Smooth muscle cell (in vitro differentiated cells): Measurements from ENCODE around the gene PLPPR3. TPM values are rescaled to one million over a fixed set of nuclear protein-coding genes. Genes with fewer than 3 reads are reported as not detected.

Source experiments
- DNase-seq: peaks from one replicate; lab custom pipeline; 2025; ENCODE audit not compliant: unreplicated experiment; lab: John Stamatoyannopoulos, UW
- H2AFZ ChIP-seq: fragments of 200-600 bp; sonication (generic); 2 replicates; pipeline ENCODE4 v1.6.0; 2016; ENCODE audit warnings: antibody characterized with exemption, low read depth, mild to moderate bottlenecking
- H3F3A ChIP-seq: fragments of 200-600 bp; sonication (generic); 2 replicates; pipeline ENCODE4 v1.6.0; 2017; ENCODE audit warnings: antibody characterized with exemption, low read depth
- H3K27ac ChIP-seq: fragments of 200-600 bp; sonication (generic); 2 replicates; pipeline ENCODE4 v1.5.1; 2016; ENCODE audit warnings: low read depth, mild to moderate bottlenecking
- H3K27me3 ChIP-seq: fragments of 200-600 bp; sonication (generic); 2 replicates; pipeline ENCODE4 v1.6.1; 2016; ENCODE audit warnings: low read depth, mild to moderate bottlenecking
- H3K36me3 ChIP-seq: fragments of 200-600 bp; sonication (generic); 2 replicates; pipeline ENCODE4 v1.5.1; 2016; ENCODE audit warnings: low read depth
- H3K4me1 ChIP-seq: fragments of 200-600 bp; sonication (generic); 2 replicates; pipeline ENCODE4 v1.5.1; 2016; ENCODE audit warnings: low read depth
- H3K4me2 ChIP-seq: fragments of 200-600 bp; sonication (generic); 2 replicates; pipeline ENCODE4 v1.6.0; 2016; ENCODE audit warnings: mild to moderate bottlenecking
- H3K4me3 ChIP-seq: fragments of 200-600 bp; sonication (generic); 2 replicates; pipeline ENCODE4 v1.5.1; 2016; ENCODE audit warnings: mild to moderate bottlenecking
- H3K79me2 ChIP-seq: fragments of 200-600 bp; sonication (generic); 2 replicates; pipeline ENCODE4 v1.6.0; 2016; ENCODE audit warnings: low read depth, mild to moderate bottlenecking
- H3K9ac ChIP-seq: fragments of 200-600 bp; sonication (generic); 2 replicates; pipeline ENCODE4 v1.6.0; 2016; ENCODE audit warnings: low read depth
- H3K9me3 ChIP-seq: fragments of 200-600 bp; sonication (generic); replicated peaks from 2 replicates; pipeline ENCODE4 v1.5.1; 2016; ENCODE audit warnings: low read depth
- H4K20me1 ChIP-seq: fragments of 200-600 bp; sonication (generic); 2 replicates; pipeline ENCODE4 v1.6.0; 2016; ENCODE audit warnings: low read depth
- CTCF ChIP-seq: fragments of 200-600 bp; sonication (generic); IDR thresholded peaks from 2 replicates; pipeline ENCODE4 v1.5.1; 2017; ENCODE audit warnings: borderline replicate concordance, mild to moderate bottlenecking, antibody characterized with exemption; ENCODE audit not compliant: insufficient read depth, poor library complexity, severe bottlenecking
- WGBS: methylation state at CpG from one replicate; pipeline ENCODE4 v1.1.7; 2016; ENCODE audit warnings: low lambda C conversion rate; 5-methylcytosine and 5-hydroxymethylcytosine counted together
- polyA plus RNA-seq: library from polyadenylated mRNA; unstranded; fragments of >200 nt; fragmentation: Nextera tagmentation; extraction: Ambion mirVana; gene quantifications from 2 replicates; pipeline ENCODE4 v1.2.1, GENCODE V29; 2016
- total RNA-seq: library from RNA; depleted of rRNA; stranded (reverse); fragments of >200 nt; gene quantifications from 2 replicates; pipeline ENCODE4 v1.2.3, GENCODE V29; 2014

PLPPR3 gene
- total and polyA plus RNA-seq, 2 experiments from 2014 or later = 6.5 to 13.7 TPM

DNA sequence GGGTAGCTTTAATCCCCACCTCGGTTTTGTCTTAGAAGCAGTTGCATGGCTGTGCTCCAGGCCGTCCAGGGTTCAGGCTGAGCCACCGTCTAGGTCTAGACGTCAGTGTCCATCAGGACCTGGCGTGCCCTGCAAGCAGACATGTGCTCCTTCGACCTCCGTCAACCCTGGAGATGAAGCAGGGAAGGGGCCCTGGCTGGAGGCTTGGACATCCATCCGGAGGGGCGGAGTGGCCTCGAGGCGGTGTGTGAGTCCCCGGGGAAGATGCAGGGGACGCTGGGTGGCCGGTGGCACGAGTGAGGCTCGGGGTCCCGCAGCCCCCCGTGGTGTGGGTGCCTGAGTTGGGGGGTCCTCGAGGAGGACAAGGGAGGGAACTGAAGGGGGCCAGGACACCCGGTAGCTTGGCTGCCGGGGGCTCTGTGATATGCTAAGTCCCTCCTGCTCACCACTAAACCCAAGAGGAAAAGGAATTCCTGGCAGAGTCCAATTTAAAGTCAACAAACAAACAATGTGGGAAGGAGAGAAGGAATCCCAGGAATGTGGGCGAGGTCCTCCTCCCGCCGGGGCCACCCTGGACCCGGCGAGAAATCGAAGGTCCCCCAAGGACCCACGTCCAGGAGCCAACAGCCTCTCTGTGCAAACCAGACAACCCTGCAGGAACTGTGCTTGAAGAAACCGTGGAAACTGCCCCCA is 39.4 kb downstream of the PLPPR3 start:
- no peaks in the 10 kb centered on the region for H4K20me1 ChIP-seq
- H3F3A ChIP-seq = no peaks in the 10 kb centered on the region
- H3K4me1 ChIP-seq = peaks cover 15% of the 10 kb centered on the region
- H3K36me3 ChIP-seq = no peaks in the 10 kb centered on the region
- no peak overlapping the region for H3K27ac ChIP-seq
- DNase-seq = no peak
- WGBS = 17% methylated on average over 29 of the region's 29 CpGs
- peak overlapping the region; percentile 42 for H3K4me3 ChIP-seq
- H3K27me3 ChIP-seq = no peaks in the 10 kb centered on the region
- H3K9ac ChIP-seq = peak overlapping the region; percentile 19
- peak overlapping the region; percentile 86 for H2AFZ ChIP-seq
- H3K9me3 ChIP-seq = no peaks in the 10 kb centered on the region
- peak overlapping the region; percentile 82 for H3K4me2 ChIP-seq
- no peaks in the 10 kb centered on the region for H3K79me2 ChIP-seq
- TF ChIP-seq CTCF = no peak

- Histone ChIP-seq H3K9ac (no peak overlapping the region), H3K4me1 (peaks cover 15% of the 10 kb centered on the region), H3K4me3 (peak overlapping the region; percentile 42), H3K4me2 (peak overlapping the region; percentile 82), H2AFZ (no peak overlapping the region), H3K27me3 (no peaks in the 10 kb centered on the region), H4K20me1 (no peaks in the 10 kb centered on the region), H3F3A (no peaks in the 10 kb centered on the region), H3K36me3 (no peaks in the 10 kb centered on the region), H3K9me3 (no peaks in the 10 kb centered on the region), H3K79me2 (no peaks in the 10 kb centered on the region), H3K27ac (no peak overlapping the region)
- WGBS = 91% methylated on average over 17 of the region's 19 CpGs
- DNase-seq = no peak
- no peak for TF ChIP-seq CTCF
Measured at GRCh38 chr19:781800-782184, 40.0 kb downstream of the PLPPR3 start.

- H3K9me3 ChIP-seq = no peaks in the 10 kb centered on the region
- no peak overlapping the region for H3K27ac ChIP-seq
- peaks cover 15% of the 10 kb centered on the region for H3K4me1 ChIP-seq
- H3K79me2 ChIP-seq = no peaks in the 10 kb centered on the region
- WGBS = 96% methylated on average over 15 of the region's 15 CpGs
- no peaks in the 10 kb centered on the region for H3K27me3 ChIP-seq
- no peak overlapping the region for H3K4me3 ChIP-seq
- no peak overlapping the region for H3K9ac ChIP-seq
- no peaks in the 10 kb centered on the region for H3K36me3 ChIP-seq
- H3F3A ChIP-seq = no peaks in the 10 kb centered on the region
- H2AFZ ChIP-seq = no peak overlapping the region
- no peaks in the 10 kb centered on the region for H4K20me1 ChIP-seq
- no peak overlapping the region for H3K4me2 ChIP-seq
- no peak for DNase-seq
- no peak for TF ChIP-seq CTCF
Measured at GRCh38 chr19:780935-781334, 40.8 kb downstream of the PLPPR3 start.
